GM19467 (cell line): Measurements from ENCODE around the gene ITLN2.
"Not testable (repeated sequence)": the region's sequence is repeated elsewhere in the genome, so short reads cannot be mapped to it uniquely, and the experiment has no call there.

ENCODE experiments used
- ATAC-seq: cut with Tn5 transposase; IDR thresholded peaks from one replicate; pipeline ENCODE4 v1.9.1; 2021; ENCODE audit warnings: mild to moderate bottlenecking, moderate library complexity; ENCODE audit not compliant: unreplicated experiment

The ITLN2 gene

DNA sequence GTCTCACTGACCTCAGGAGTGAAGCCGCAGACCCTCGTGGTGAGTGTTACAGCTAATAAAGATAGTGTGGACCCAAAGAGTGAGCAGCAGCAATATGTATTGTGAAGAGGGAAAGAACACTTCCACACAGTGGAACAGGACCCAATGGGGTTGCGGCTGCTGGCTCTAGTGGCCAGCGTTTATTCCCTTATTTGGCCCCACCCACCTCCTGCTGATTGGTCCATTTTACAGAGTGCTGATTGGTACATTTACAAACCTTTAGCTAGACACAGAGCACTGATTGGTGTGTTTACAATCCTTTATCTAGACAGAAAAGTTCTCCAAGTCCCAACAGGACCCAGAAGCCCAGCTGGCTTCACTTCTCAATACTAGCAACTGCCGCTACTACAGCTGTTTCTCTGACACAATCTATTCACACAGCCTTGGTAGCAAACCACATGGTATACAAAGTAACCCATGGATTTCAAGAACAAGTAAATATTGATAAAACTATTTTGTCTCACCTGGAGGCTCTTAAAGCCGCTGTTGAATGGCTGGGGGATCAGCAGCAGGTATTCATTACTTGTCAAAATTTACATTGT, 44.3 kb downstream of the ITLN2 start:
- no peak for ATAC-seq

DNA sequence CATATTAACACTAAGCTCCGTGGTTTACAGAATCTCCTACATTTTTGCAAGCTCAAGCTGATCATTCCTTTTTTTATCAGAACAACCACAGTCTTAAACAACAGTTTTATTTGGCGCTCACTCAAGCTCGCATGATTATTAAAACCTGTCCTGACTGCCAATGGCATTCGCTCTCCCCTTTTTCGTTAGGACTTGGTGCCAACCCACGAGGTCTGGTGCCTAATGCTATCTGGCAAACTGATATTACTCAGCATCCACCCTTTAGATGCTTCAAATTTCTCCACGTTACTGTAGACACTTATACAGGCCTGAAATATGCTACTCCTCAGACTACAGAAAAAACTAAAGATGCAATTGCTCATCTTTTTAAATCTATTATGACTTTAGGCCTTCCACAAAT, 46.6 kb downstream of the ITLN2 start:
- no peak for ATAC-seq

DNA sequence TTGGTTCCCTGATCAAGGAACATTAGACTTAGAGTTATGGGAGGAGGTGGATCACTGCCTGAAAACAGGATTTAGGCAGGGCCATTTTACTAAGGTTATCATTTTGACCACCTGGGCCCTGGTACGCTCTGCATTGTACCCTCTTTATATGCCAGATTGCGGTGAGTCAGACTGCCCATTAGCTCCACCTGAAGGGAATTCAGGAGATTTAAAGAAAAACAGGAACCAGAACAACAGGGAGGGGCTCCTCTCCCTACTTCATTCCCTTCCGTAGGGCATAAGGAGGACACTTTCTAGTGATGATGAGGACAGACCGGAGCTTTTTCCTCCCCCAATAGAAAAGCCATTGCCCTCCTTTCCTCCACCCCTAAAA, 49.0 kb downstream of the ITLN2 start:
- no peak for ATAC-seq

DNA sequence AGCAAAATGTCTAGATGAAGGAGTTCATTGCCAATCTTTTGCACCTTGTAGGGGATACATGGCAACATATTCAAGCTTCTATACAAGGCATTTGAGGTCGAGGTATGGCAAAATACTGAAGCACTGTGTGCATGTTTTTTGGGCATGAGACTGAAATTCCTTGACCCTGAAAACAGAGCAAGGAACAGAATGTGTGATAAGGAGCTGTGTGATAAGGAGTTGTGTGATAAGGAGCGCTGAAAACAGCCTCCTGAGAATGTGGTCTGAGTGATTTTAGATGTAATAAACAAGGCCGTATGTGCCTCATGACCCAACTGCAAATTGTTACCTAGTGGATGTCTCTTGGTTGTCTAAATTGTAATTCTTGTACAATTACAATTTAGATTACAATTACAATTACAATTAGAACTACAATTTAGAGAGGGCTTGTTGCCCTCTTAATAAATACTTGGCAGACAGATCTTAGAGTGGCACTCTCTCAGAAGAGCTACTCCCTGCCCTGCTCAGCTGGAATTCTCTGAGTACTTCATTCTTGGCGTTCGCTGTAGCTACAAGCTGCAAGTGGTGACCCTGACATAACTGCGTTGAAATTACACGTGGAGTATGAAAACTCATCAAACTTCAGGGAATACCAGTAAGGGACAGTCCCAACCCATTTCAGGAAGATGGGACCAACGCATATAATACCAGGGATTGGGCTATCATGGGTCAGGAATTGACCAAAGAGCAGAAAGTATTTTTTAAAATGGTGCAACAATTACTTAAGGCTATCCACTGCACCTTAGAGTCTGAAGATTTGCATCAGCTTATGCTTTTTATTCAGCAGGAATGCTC, 49.6 kb downstream of the ITLN2 start:
- ATAC-seq, result no peak

DNA sequence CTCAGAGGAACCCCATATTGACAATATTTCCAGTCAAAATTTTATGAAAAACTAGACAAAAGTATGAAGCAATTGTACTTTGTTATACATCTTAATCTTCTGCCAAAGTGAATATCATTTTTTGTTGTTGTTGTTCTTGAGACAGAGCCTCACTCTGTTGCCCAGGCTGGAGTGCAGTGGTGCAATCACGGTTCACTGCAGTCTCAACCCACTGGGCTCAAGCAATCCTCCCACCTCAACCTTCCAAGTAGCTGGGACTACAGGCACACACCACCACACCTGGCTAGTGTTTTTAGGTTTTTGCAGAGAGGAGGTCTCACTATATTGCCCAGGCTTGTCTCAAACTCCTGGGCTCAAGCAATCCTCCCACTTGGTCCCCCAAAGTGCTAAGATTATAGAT, 52.4 kb downstream of the ITLN2 start:
- ATAC-seq, result not testable (repeated sequence)

DNA sequence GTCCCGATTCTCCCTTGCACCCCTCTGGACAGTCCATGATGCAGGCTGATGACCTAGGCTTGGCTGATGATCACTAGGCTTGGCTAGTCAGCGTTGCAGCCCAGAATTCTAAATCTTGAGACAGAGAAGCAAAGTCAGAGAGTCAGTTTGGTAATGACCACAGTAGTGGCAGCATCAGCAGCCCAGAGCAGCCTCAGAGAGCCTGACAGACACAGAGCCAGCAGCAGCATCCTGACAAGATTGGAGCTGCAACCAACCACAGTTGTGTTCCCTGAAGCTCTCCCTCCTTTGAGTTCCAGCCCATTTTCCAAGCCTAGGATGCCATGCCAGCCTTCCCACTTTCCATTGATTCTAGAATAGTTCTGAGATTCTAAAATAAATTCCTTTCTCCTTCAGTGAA, 52.8 kb downstream of the ITLN2 start:
- no peak for ATAC-seq

DNA sequence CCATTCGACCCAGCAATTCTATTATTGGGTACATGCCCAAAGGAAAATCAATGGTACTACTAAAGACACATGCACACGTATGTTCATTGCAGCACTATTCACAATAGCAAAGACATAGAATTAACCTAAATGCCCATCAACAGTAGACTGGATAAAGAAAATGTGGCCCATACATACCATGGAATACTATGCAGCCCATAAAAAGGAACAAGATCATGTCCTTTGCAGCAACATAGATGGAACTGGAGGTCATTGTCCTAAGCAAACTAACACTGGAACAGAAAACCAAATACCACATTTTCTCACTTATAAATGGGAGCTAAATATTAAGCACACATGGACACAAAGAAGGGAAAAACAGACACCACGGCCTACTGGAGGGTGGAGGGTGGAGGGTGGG, 53.9 kb downstream of the ITLN2 start:
- ATAC-seq, result not testable (repeated sequence)
